GM13976 (cell line): ENCODE results near the gene SH3PXD2B.

Source experiments
- DNase-seq: peaks from one replicate; pipeline ENCODE4 v3.0.0; 2012; ENCODE audit warnings: low spot score
- in situ Hi-C: fragments of 300-500 bp; cut with MboI; formaldehyde crosslinking; loops from one replicate; pipeline ENCODE4 v1.12.0; 2022; ENCODE audit warnings: low sequenced_read_pairs, mixed read lengths, inconsistent platforms; ENCODE audit not compliant: unreplicated experiment
- TF ChIP-seq, protein P1 (sequence below): IDR thresholded peaks from 2 replicates; pipeline ENCODE4 v1.5.1; 2012; ENCODE audit warnings: borderline replicate concordance, mild to moderate bottlenecking; ENCODE audit not compliant: insufficient read depth; ENCODE audit errors: extremely low read depth, missing control alignments, control extremely low read depth

SH3PXD2B gene

DNA sequence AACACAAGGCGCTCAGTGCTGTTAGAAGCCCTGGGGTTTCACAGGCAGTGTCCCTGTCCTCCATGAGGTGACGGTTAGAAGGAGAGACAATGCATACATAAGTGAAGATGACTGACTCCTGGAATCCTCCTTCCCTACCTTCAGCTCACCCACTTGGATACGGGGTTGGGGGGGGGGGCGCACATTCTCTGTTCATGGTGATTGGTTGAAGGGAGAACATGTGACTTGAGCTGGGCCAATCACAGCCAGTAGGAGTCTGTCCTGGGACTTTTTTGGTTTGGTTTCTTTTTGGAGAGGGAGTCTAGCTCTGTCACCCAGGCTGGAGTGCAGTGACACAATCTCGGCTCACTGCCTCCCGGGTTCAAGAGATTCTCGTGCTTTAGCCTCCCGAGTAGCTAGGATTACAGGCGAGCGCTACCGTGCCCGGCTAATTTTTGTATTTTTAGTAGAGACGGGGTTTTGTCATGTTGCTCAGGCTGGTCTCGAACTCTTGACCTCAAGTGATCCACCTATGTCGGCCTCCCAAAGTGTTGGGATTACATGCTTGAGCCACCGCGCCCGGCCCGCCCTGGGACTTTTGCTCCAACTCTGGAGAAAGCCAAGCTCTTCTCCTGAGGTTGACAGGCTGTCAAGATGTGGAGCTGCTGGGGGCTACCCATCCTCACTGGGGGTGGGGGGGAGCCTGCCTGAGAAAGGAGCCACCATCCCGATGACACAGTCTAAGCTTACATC lies 30.8 kb downstream of the SH3PXD2B start:
- TF ChIP-seq, protein P1, sequence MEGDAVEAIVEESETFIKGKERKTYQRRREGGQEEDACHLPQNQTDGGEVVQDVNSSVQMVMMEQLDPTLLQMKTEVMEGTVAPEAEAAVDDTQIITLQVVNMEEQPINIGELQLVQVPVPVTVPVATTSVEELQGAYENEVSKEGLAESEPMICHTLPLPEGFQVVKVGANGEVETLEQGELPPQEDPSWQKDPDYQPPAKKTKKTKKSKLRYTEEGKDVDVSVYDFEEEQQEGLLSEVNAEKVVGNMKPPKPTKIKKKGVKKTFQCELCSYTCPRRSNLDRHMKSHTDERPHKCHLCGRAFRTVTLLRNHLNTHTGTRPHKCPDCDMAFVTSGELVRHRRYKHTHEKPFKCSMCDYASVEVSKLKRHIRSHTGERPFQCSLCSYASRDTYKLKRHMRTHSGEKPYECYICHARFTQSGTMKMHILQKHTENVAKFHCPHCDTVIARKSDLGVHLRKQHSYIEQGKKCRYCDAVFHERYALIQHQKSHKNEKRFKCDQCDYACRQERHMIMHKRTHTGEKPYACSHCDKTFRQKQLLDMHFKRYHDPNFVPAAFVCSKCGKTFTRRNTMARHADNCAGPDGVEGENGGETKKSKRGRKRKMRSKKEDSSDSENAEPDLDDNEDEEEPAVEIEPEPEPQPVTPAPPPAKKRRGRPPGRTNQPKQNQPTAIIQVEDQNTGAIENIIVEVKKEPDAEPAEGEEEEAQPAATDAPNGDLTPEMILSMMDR, result no peak
- in situ Hi-C loops, result no loop called here
- DNase-seq, result no peak

DNA sequence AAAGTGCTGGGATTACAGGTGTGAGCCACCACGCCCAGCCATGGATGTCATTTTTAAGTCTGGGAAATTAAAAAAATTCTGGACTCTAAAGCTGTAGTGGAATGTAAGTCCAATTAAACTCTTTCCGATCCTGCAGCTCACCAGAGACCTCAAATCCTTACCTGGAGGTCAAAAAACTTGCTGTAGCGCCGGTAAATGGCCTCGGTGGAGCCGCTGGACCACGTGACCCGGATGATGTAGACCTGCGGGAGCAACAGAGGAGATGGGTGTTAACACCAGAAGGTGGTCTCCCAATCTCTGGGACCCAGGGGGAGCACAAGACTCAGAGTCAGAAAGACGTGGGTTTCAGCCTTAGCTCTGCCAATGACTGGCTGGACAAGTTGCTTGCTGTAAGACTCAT lies 32.1 kb downstream of the SH3PXD2B start:
- TF ChIP-seq, protein P1, result no peak
- DNase-seq, result no peak
- in situ Hi-C loops, result no loop called here

DNA sequence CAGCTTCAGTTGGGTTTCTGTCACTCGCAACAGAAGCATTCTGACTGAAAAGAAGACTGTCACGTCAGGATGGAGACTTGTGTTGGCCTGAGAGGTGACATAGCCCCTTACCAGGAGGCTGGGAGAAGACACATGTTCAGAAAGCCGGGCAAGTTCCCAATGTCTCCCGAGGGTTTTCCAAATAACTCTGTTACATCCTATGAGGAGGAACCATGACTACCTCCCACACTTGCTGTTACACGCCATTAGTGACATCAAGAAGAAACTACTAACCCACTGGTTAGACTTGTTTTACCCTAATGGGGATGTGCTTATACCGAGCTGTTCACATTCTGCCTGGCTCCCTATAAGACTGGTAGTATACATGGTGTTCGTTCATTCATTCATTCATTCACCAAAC lies 33.3 kb downstream of the SH3PXD2B start:
- TF ChIP-seq, protein P1, result no peak
- in situ Hi-C loops, result no loop called here
- no peak for DNase-seq

GRCh38 chr5:172420235-172420939 lies 33.9 kb downstream of the SH3PXD2B start:
- in situ Hi-C loops, result no loop called here
- TF ChIP-seq, protein P1, result no peak
- no peak for DNase-seq

DNA sequence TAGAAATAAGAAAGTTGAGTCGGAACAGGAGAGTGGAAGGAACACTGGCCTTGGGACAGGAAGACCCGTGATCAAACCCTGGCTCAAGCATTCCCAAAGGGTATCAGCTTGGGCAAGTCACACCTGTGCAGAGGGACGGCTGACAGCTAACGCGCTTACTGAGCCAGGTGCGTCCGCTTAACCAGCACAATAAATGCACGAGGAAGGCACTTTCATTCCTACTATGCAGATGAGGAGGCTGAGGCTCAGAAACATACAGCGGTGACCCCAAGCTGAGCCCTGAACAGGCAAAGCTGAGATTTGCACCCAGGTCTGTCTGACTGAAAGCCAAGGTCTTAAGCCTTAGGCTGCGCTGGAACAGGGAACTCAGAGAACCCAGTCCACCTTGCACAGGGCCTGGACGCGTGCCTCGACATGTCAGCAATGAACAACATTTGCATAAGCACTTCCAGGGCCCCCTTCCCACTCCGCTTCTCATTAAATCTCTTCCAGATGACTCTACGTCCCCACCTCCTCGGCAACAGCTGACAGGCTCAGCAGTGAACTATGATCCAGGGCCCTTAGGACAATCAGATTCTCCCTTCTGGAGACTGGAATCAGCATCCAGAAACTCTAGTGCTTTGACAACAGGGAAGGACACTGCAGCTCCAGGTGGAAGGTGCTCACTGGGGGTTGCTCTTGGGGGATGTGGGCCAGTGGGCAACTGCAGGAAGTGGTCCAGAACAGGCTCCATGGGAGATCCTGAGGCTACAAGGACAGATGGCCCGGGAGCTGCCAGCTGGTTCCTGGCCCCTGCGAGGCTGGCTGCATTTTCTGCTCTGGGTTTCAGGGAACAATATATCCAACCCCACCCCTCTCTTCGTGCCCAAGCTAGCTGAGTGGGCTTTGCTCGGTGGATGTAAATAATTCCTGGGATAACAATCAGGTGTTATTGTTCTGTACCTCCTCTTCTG lies 35.2 kb downstream of the SH3PXD2B start:
- TF ChIP-seq, protein P1, result no peak
- no peak for DNase-seq
- in situ Hi-C loops, result no loop called here

- TF ChIP-seq, protein P1, result no peak
- no peak for DNase-seq
- in situ Hi-C loops, result no loop called here
Measured at GRCh38 chr5:172417983-172418630, 36.2 kb downstream of the SH3PXD2B start.
